ENCODE data around the gene COL16A1. TPM values are rescaled to one million over a fixed set of nuclear protein-coding genes. Genes with fewer than 3 reads are reported as not detected.

The COL16A1 gene
- total and polyA plus RNA-seq, 4 donors = 0.43 to 3.8 (median 2.3) TPM

DNA sequence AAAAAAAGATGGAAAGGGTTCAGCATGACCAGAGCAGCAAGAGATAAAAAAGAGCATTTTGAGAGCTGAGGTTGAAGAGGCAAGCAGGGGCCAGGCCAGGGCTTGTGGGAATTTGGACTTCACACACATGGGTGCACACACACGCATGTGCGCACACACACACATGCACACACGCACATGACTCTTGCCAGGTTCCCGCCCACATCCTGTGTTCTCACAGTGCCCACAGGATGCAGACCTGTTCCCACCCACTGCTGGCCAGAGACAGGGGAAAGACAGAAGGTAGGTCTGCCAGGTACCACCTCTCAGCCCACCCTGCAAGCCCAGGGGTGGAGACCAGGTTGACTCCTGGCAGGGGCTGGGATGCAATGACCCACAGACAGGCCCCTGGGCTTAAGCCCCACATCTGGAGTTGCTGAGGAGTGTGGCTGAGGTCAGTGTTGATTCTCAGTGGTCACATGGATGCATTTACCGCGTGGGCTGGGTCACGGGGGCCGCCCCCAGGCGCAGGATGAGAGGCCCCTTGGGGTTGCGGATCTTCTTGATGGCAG is 4.4 kb downstream of the COL16A1 start:
- Histone ChIP-seq H3K27me3 (ENCODE audit: control insufficient read depth in 4 of 4, insufficient read depth in 4 of 4, low read length in 3 of 4) (no peaks in the 10 kb centered on the region), H3K4me1 (ENCODE audit: control insufficient read depth in 4 of 4, insufficient read depth in 4 of 4, low read length in 3 of 4) (peaks cover 6 to 12% (median 7%) of the 10 kb centered on the region in 4 donors), H3K36me3 (ENCODE audit: control insufficient read depth in 4 of 4, insufficient read depth in 3 of 4, low read depth in 1 of 4, low read length in 3 of 4) (no peaks in the 10 kb centered on the region), H3K4me3 (ENCODE audit: low read depth in 1 of 3, low read length in 3 of 3) (no peak overlapping the region), H3K9ac (ENCODE audit: low read depth in 1 of 2, low read length in 2 of 2) (no peak overlapping the region), H3K27ac (ENCODE audit: low read depth in 1 of 2, low read length in 2 of 2) (no peak overlapping the region), H3K9me3 (ENCODE audit: control insufficient read depth in 4 of 4, low read length in 3 of 4) (no peaks in the 10 kb centered on the region)
- 91% methylated on average over 10 of the region's 10 CpGs for WGBS
- TF ChIP-seq RAD21 (IDR thresholded peaks at IDR 0.05) (no peak), MAX (IDR thresholded peaks at IDR 0.05) (no peak), GABPA (IDR thresholded peaks at IDR 0.05 in 1 of 2, conservative IDR thresholded peaks at IDR 0.05 in 1 of 2) (no peak), FOXA1 (IDR thresholded peaks at IDR 0.05) (no peak), NR2F2 (IDR thresholded peaks at IDR 0.05) (no peak), HNF4A (conservative IDR thresholded peaks at IDR 0.05) (no peak), ZBTB33 (IDR thresholded peaks at IDR 0.05) (no peak)
- TF ChIP-seq, protein P1, sequence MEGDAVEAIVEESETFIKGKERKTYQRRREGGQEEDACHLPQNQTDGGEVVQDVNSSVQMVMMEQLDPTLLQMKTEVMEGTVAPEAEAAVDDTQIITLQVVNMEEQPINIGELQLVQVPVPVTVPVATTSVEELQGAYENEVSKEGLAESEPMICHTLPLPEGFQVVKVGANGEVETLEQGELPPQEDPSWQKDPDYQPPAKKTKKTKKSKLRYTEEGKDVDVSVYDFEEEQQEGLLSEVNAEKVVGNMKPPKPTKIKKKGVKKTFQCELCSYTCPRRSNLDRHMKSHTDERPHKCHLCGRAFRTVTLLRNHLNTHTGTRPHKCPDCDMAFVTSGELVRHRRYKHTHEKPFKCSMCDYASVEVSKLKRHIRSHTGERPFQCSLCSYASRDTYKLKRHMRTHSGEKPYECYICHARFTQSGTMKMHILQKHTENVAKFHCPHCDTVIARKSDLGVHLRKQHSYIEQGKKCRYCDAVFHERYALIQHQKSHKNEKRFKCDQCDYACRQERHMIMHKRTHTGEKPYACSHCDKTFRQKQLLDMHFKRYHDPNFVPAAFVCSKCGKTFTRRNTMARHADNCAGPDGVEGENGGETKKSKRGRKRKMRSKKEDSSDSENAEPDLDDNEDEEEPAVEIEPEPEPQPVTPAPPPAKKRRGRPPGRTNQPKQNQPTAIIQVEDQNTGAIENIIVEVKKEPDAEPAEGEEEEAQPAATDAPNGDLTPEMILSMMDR (IDR thresholded peaks at IDR 0.05; ENCODE audit: low read depth, low read length, missing input control) = no peak
- DNase-seq (ENCODE audit: low spot score) = no peak

DNA sequence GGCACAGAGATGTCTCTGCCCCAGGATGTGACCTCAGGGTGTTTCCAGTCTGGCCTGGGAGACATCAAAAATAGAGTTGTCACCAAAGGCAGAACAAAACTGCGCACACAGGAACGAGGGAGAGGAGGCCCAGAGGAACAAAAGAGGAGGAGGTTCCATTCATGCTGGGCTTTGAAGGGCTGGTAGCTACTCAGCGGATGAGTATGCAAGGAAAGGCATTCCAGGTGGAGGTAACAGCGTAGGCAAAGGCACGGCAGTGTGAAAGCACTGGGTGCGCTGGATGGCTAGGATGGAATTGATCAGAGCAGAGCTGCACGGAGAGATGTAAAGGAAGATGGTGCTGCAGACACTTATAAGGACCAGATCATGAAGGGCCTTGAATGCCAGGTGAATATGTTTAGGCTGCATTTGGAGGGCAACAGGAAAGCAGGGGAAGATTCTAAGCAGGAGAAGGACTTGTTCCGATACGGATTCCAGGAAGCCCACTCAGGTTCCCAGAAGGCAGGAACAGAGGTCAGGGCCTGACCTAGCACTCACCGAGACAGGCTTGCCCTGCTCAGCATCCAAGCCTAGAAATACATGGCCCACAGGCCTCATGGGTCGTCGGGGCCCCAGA is 6.3 kb downstream of the COL16A1 start:
- H3K9me3 ChIP-seq (ENCODE audit: control insufficient read depth in 4 of 4, low read length in 3 of 4) = no peaks in the 10 kb centered on the region
- peaks cover 5 to 11% (median 6%) of the 10 kb centered on the region in 4 donors for H3K4me1 ChIP-seq (ENCODE audit: control insufficient read depth in 4 of 4, insufficient read depth in 4 of 4, low read length in 3 of 4)
- H3K36me3 ChIP-seq (ENCODE audit: control insufficient read depth in 4 of 4, insufficient read depth in 3 of 4, low read depth in 1 of 4, low read length in 3 of 4) = no peaks in the 10 kb centered on the region
- H3K9ac ChIP-seq (ENCODE audit: low read depth in 1 of 2, low read length in 2 of 2) = no peak overlapping the region
- no peaks in the 10 kb centered on the region for H3K27me3 ChIP-seq (ENCODE audit: control insufficient read depth in 4 of 4, insufficient read depth in 4 of 4, low read length in 3 of 4)
- no peak overlapping the region for H3K4me3 ChIP-seq (ENCODE audit: low read depth in 1 of 3, low read length in 3 of 3)
- DNase-seq (ENCODE audit: low spot score) = no peak
- whole genome bisulfite sequencing = 86% methylated on average over 12 of the region's 12 CpGs
- H3K27ac ChIP-seq (ENCODE audit: low read depth in 1 of 2, low read length in 2 of 2) = no peak overlapping the region
- no peak for TF ChIP-seq TAF1 (conservative IDR thresholded peaks at IDR 0.05)
- TF ChIP-seq RAD21 (IDR thresholded peaks at IDR 0.05) = no peak
- TF ChIP-seq, protein P2, sequence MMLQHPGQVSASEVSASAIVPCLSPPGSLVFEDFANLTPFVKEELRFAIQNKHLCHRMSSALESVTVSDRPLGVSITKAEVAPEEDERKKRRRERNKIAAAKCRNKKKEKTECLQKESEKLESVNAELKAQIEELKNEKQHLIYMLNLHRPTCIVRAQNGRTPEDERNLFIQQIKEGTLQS (IDR thresholded peaks at IDR 0.05) = no peak
- TF ChIP-seq JUND (IDR thresholded peaks at IDR 0.05) = no peak
- TF ChIP-seq MAX (IDR thresholded peaks at IDR 0.05) = no peak
- TF ChIP-seq YY1 (IDR thresholded peaks at IDR 0.05) = no peak
- no peak for TF ChIP-seq RXRA (IDR thresholded peaks at IDR 0.05)
- TF ChIP-seq ZBTB33 (IDR thresholded peaks at IDR 0.05) = no peak
- TF ChIP-seq FOXA1 (IDR thresholded peaks at IDR 0.05) = no peak
- TF ChIP-seq FOXA2 (IDR thresholded peaks at IDR 0.05) = no peak
- TF ChIP-seq SP1 (IDR thresholded peaks at IDR 0.05) = no peak

Data from liver (tissue), 9 donors.